Stimulated activated naive CD8-positive, alpha-beta T cell treated with anti-CD3 and anti-CD28 coated beads, Interleukin-15, Interleukin-2, amounts not matched to agents 100 ng/mL and 50 ng/mL, for 24 hours (primary cell): Measurements from ENCODE around the gene S100A14.
A peak's percentile ranks its signal among the peaks of the same experiment; 100 is the strongest.

Experiments
- H3K27ac Mint-ChIP-seq: one replicate; pipeline ENCODE4 v1.8.0; 2021; ENCODE audit warnings: mild to moderate bottlenecking, mixed read lengths
- H3K27me3 Mint-ChIP-seq: one replicate; pipeline ENCODE4 v1.8.0; 2021; ENCODE audit warnings: mixed read lengths
- H3K36me3 Mint-ChIP-seq: one replicate; pipeline ENCODE4 v1.8.0; 2021; ENCODE audit warnings: low read depth, mixed read lengths
- H3K4me1 Mint-ChIP-seq: one replicate; pipeline ENCODE4 v1.8.0; 2021; ENCODE audit warnings: low read depth, mixed read lengths
- H3K4me3 Mint-ChIP-seq: one replicate; pipeline ENCODE4 v1.8.0; 2021; ENCODE audit warnings: mild to moderate bottlenecking, mixed read lengths
- H3K9me3 Mint-ChIP-seq: one replicate; pipeline ENCODE4 v1.8.0; 2021; ENCODE audit warnings: mixed read lengths

The S100A14 gene

GRCh38 chr1:153616144-153616916, at the start of gene S100A14:
S100A14 (minus strand) TSS chr1:153616325; CDS start chr1:153615858, 467 bp downstream.
- H3K4me3 Mint-ChIP-seq, result no peak within 1 kb of the TSS

GRCh38 chr1:153663211-153663610, 47.1 kb upstream of the S100A14 start:
- H3K9me3 Mint-ChIP-seq, result no peaks in the 10 kb centered on the region
- H3K27ac Mint-ChIP-seq, result no peak overlapping the region
- H3K36me3 Mint-ChIP-seq, result peaks cover 36% of the 10 kb centered on the region
- no peaks in the 10 kb centered on the region for H3K27me3 Mint-ChIP-seq
- H3K4me1 Mint-ChIP-seq, result peaks cover 26% of the 10 kb centered on the region
- H3K4me3 Mint-ChIP-seq, result no peak overlapping the region

More at GRCh38 chr1:153616144-153616916, at the start of gene S100A14:
- Mint-ChIP-seq H3K4me1 (peaks cover 4% of the 10 kb centered on the region), H3K27me3 (no peaks in the 10 kb centered on the region), H3K36me3 (no peaks in the 10 kb centered on the region), H3K27ac (no peak within 1 kb of the TSS), H3K9me3 (no peaks in the 10 kb centered on the region)

GRCh38 chr1:153662269-153662668, 46.1 kb upstream of the S100A14 start:
- Mint-ChIP-seq H3K27me3 (no peaks in the 10 kb centered on the region), H3K36me3 (peaks cover 36% of the 10 kb centered on the region), H3K9me3 (no peaks in the 10 kb centered on the region), H3K4me3 (no peak overlapping the region), H3K27ac (peak overlapping the region; percentile 32), H3K4me1 (peaks cover 21% of the 10 kb centered on the region)

- Mint-ChIP-seq H3K36me3 (peaks cover 36% of the 10 kb centered on the region), H3K27ac (peak overlapping the region; percentile 45)
Measured at GRCh38 chr1:153661111-153661708, 45.1 kb upstream of the S100A14 start.

GRCh38 chr1:153659656-153660055, 43.5 kb upstream of the S100A14 start:
- H3K36me3 Mint-ChIP-seq, result peaks cover 36% of the 10 kb centered on the region
- peak overlapping the region; percentile 94 for H3K27ac Mint-ChIP-seq
- H3K4me1 Mint-ChIP-seq, result peaks cover 18% of the 10 kb centered on the region
- peak overlapping the region; percentile 91 for H3K4me3 Mint-ChIP-seq
- no peaks in the 10 kb centered on the region for H3K27me3 Mint-ChIP-seq
- H3K9me3 Mint-ChIP-seq, result no peaks in the 10 kb centered on the region

More at GRCh38 chr1:153661111-153661708, 45.1 kb upstream of the S100A14 start:
- Mint-ChIP-seq H3K9me3 (no peaks in the 10 kb centered on the region), H3K27me3 (no peaks in the 10 kb centered on the region), H3K4me3 (peak overlapping the region; percentile 17), H3K4me1 (peaks cover 18% of the 10 kb centered on the region)

GRCh38 chr1:153659175-153659534, 43.0 kb upstream of the S100A14 start:
- peak overlapping the region; percentile 94 for H3K27ac Mint-ChIP-seq
- peak overlapping the region; percentile 91 for H3K4me3 Mint-ChIP-seq
- no peaks in the 10 kb centered on the region for H3K9me3 Mint-ChIP-seq
- H3K27me3 Mint-ChIP-seq, result no peaks in the 10 kb centered on the region
- H3K36me3 Mint-ChIP-seq, result peaks cover 34% of the 10 kb centered on the region
- H3K4me1 Mint-ChIP-seq, result peaks cover 18% of the 10 kb centered on the region

- no peaks in the 10 kb centered on the region for H3K9me3 Mint-ChIP-seq
- H3K4me1 Mint-ChIP-seq, result peaks cover 18% of the 10 kb centered on the region
- peak within 1 kb of the TSS; percentile 91 for H3K4me3 Mint-ChIP-seq
- H3K36me3 Mint-ChIP-seq, result peaks cover 28% of the 10 kb centered on the region
- H3K27ac Mint-ChIP-seq, result peak within 1 kb of the TSS; percentile 94
- H3K27me3 Mint-ChIP-seq, result no peaks in the 10 kb centered on the region
Measured at GRCh38 chr1:153658400-153659174, 42.5 kb upstream of the S100A14 start, which contains the start of gene SNAPIN. SNAPIN (plus strand) TSS chr1:153658703; CDS start chr1:153658744, 41 bp downstream.

- no peak overlapping the region for H3K4me3 Mint-ChIP-seq
- no peak overlapping the region for H3K27ac Mint-ChIP-seq
- H3K36me3 Mint-ChIP-seq, result no peaks in the 10 kb centered on the region
- H3K27me3 Mint-ChIP-seq, result no peaks in the 10 kb centered on the region
- peaks cover 18% of the 10 kb centered on the region for H3K4me1 Mint-ChIP-seq
- no peaks in the 10 kb centered on the region for H3K9me3 Mint-ChIP-seq
Measured at GRCh38 chr1:153655333-153655732, 39.2 kb upstream of the S100A14 start.

- H3K4me1 Mint-ChIP-seq, result peaks cover 28% of the 10 kb centered on the region
- no peaks in the 10 kb centered on the region for H3K9me3 Mint-ChIP-seq
- peaks cover 1% of the 10 kb centered on the region for H3K36me3 Mint-ChIP-seq
- H3K27ac Mint-ChIP-seq, result no peak overlapping the region
- H3K27me3 Mint-ChIP-seq, result no peaks in the 10 kb centered on the region
- no peak overlapping the region for H3K4me3 Mint-ChIP-seq
Measured at GRCh38 chr1:153652805-153653500, 36.8 kb upstream of the S100A14 start.

GRCh38 chr1:153651771-153652170, 35.6 kb upstream of the S100A14 start:
- Mint-ChIP-seq H3K36me3 (peaks cover 9% of the 10 kb centered on the region), H3K27ac (no peak overlapping the region), H3K27me3 (no peaks in the 10 kb centered on the region), H3K4me1 (peaks cover 34% of the 10 kb centered on the region), H3K4me3 (no peak overlapping the region), H3K9me3 (no peaks in the 10 kb centered on the region)

GRCh38 chr1:153649863-153650235, 33.7 kb upstream of the S100A14 start:
- H3K4me3 Mint-ChIP-seq, result no peak overlapping the region
- peaks cover 45% of the 10 kb centered on the region for H3K4me1 Mint-ChIP-seq
- peaks cover 28% of the 10 kb centered on the region for H3K36me3 Mint-ChIP-seq
- no peaks in the 10 kb centered on the region for H3K27me3 Mint-ChIP-seq
- H3K9me3 Mint-ChIP-seq, result no peaks in the 10 kb centered on the region
- H3K27ac Mint-ChIP-seq, result peak overlapping the region; percentile 68

GRCh38 chr1:153649137-153649862, 33.2 kb upstream of the S100A14 start:
- H3K27ac Mint-ChIP-seq, result peak overlapping the region; percentile 68
- H3K27me3 Mint-ChIP-seq, result no peaks in the 10 kb centered on the region
- H3K4me1 Mint-ChIP-seq, result peaks cover 48% of the 10 kb centered on the region
- H3K9me3 Mint-ChIP-seq, result no peaks in the 10 kb centered on the region
- peaks cover 34% of the 10 kb centered on the region for H3K36me3 Mint-ChIP-seq
- no peak overlapping the region for H3K4me3 Mint-ChIP-seq

GRCh38 chr1:153648000-153648643, 32.0 kb upstream of the S100A14 start:
- no peak overlapping the region for H3K27ac Mint-ChIP-seq
- peaks cover 46% of the 10 kb centered on the region for H3K36me3 Mint-ChIP-seq
- H3K27me3 Mint-ChIP-seq, result no peaks in the 10 kb centered on the region
- H3K9me3 Mint-ChIP-seq, result no peaks in the 10 kb centered on the region
- H3K4me3 Mint-ChIP-seq, result no peak overlapping the region
- H3K4me1 Mint-ChIP-seq, result peaks cover 59% of the 10 kb centered on the region

- Mint-ChIP-seq H3K4me1 (peaks cover 59% of the 10 kb centered on the region), H3K27ac (no peak overlapping the region), H3K4me3 (no peak overlapping the region), H3K36me3 (peaks cover 54% of the 10 kb centered on the region), H3K27me3 (no peaks in the 10 kb centered on the region), H3K9me3 (no peaks in the 10 kb centered on the region)
Measured at GRCh38 chr1:153647346-153647714, 31.2 kb upstream of the S100A14 start.
